ENCODE data around the gene DUOX2. TPM values are rescaled to one million over a fixed set of nuclear protein-coding genes. Genes with fewer than 3 reads are reported as not detected.
"Not testable (repeated sequence)": the region's sequence is repeated elsewhere in the genome, so short reads cannot be mapped to it uniquely, and the experiment has no call there.

Gene DUOX2
- total RNA-seq, 1 donor from 2014 or later: not detected

GRCh38 chr15:45147606-45148005, 33.6 kb upstream of the DUOX2 start:
- H3K4me3 Mint-ChIP-seq: no peak overlapping the region
- no peaks in the 10 kb centered on the region for H3K9me3 Mint-ChIP-seq
- H3K27me3 Mint-ChIP-seq: no peaks in the 10 kb centered on the region
- H3K27ac Mint-ChIP-seq: no peak overlapping the region
- H3K4me1 Mint-ChIP-seq: no peaks in the 10 kb centered on the region
- intact Hi-C loops (cut with micrococcal nuclease): no loop called here
- H3K36me3 Mint-ChIP-seq (ENCODE audit: low read depth): peaks cover 4% of the 10 kb centered on the region
- no peak for DNase-seq

- no peaks in the 10 kb centered on the region for H3K36me3 Mint-ChIP-seq (ENCODE audit: low read depth)
- no peaks in the 10 kb centered on the region for H3K9me3 Mint-ChIP-seq
- no peak overlapping the region for H3K4me3 Mint-ChIP-seq
- H3K4me1 Mint-ChIP-seq: no peaks in the 10 kb centered on the region
- no peak for DNase-seq
- no peaks in the 10 kb centered on the region for H3K27me3 Mint-ChIP-seq
- intact Hi-C loops (cut with micrococcal nuclease): no loop called here
- H3K27ac Mint-ChIP-seq: no peak overlapping the region
Observed at GRCh38 chr15:45146405-45146804, 32.4 kb upstream of the DUOX2 start.

GRCh38 chr15:45144775-45145174, 30.8 kb upstream of the DUOX2 start:
- Mint-ChIP-seq H3K27ac (no peak overlapping the region), H3K36me3 (ENCODE audit: low read depth) (no peaks in the 10 kb centered on the region), H3K27me3 (no peaks in the 10 kb centered on the region), H3K4me3 (no peak overlapping the region), H3K4me1 (no peaks in the 10 kb centered on the region), H3K9me3 (no peaks in the 10 kb centered on the region)
- DNase-seq: no peak
- intact Hi-C loops (cut with micrococcal nuclease): no loop called here

GRCh38 chr15:45143946-45144345, 30.0 kb upstream of the DUOX2 start:
- Mint-ChIP-seq H3K9me3 (no peaks in the 10 kb centered on the region), H3K27me3 (no peaks in the 10 kb centered on the region), H3K36me3 (ENCODE audit: low read depth) (no peaks in the 10 kb centered on the region), H3K27ac (no peak overlapping the region), H3K4me1 (no peaks in the 10 kb centered on the region), H3K4me3 (no peak overlapping the region)
- intact Hi-C loops (cut with micrococcal nuclease): no loop called here
- DNase-seq: no peak

GRCh38 chr15:45143056-45143455, 29.1 kb upstream of the DUOX2 start:
- DNase-seq: no peak
- H3K27me3 Mint-ChIP-seq: no peaks in the 10 kb centered on the region
- H3K4me3 Mint-ChIP-seq: no peak overlapping the region
- H3K36me3 Mint-ChIP-seq (ENCODE audit: low read depth): no peaks in the 10 kb centered on the region
- no peak overlapping the region for H3K27ac Mint-ChIP-seq
- intact Hi-C loops (cut with micrococcal nuclease): no loop called here
- H3K9me3 Mint-ChIP-seq: no peaks in the 10 kb centered on the region
- H3K4me1 Mint-ChIP-seq: no peaks in the 10 kb centered on the region

GRCh38 chr15:45141386-45141785, 27.4 kb upstream of the DUOX2 start:
- Mint-ChIP-seq H3K4me3 (no peak overlapping the region), H3K27ac (no peak overlapping the region), H3K4me1 (no peaks in the 10 kb centered on the region), H3K36me3 (ENCODE audit: low read depth) (no peaks in the 10 kb centered on the region), H3K9me3 (no peaks in the 10 kb centered on the region), H3K27me3 (peaks cover 4% of the 10 kb centered on the region)
- intact Hi-C loops (cut with micrococcal nuclease): no loop called here
- DNase-seq: no peak

GRCh38 chr15:45140557-45141250, 26.7 kb upstream of the DUOX2 start:
- H3K4me3 Mint-ChIP-seq: no peak overlapping the region
- DNase-seq: no peak
- H3K4me1 Mint-ChIP-seq: peaks cover 2% of the 10 kb centered on the region
- H3K27me3 Mint-ChIP-seq: peaks cover 9% of the 10 kb centered on the region
- intact Hi-C loops (cut with micrococcal nuclease): no loop called here
- H3K9me3 Mint-ChIP-seq: no peaks in the 10 kb centered on the region
- no peak overlapping the region for H3K27ac Mint-ChIP-seq
- no peaks in the 10 kb centered on the region for H3K36me3 Mint-ChIP-seq (ENCODE audit: low read depth)

GRCh38 chr15:45139770-45140169, 25.8 kb upstream of the DUOX2 start:
- DNase-seq: no peak
- Mint-ChIP-seq H3K27ac (no peak overlapping the region), H3K27me3 (peaks cover 11% of the 10 kb centered on the region), H3K4me3 (no peak overlapping the region), H3K36me3 (ENCODE audit: low read depth) (no peaks in the 10 kb centered on the region), H3K4me1 (peaks cover 2% of the 10 kb centered on the region), H3K9me3 (no peaks in the 10 kb centered on the region)
- intact Hi-C loops (cut with micrococcal nuclease): no loop called here

- H3K9me3 Mint-ChIP-seq: no peaks in the 10 kb centered on the region
- no peak for DNase-seq
- no peaks in the 10 kb centered on the region for H3K36me3 Mint-ChIP-seq (ENCODE audit: low read depth)
- peaks cover 18% of the 10 kb centered on the region for H3K27me3 Mint-ChIP-seq
- H3K4me1 Mint-ChIP-seq: peaks cover 3% of the 10 kb centered on the region
- H3K4me3 Mint-ChIP-seq: no peak overlapping the region
- H3K27ac Mint-ChIP-seq: no peak overlapping the region
- intact Hi-C loops (cut with micrococcal nuclease): no loop called here
Observed at GRCh38 chr15:45138814-45139765, 25.1 kb upstream of the DUOX2 start.

GRCh38 chr15:45137703-45138102, 23.7 kb upstream of the DUOX2 start:
- no peaks in the 10 kb centered on the region for H3K9me3 Mint-ChIP-seq
- H3K36me3 Mint-ChIP-seq (ENCODE audit: low read depth): no peaks in the 10 kb centered on the region
- DNase-seq: no peak
- H3K4me1 Mint-ChIP-seq: peaks cover 3% of the 10 kb centered on the region
- H3K4me3 Mint-ChIP-seq: no peak overlapping the region
- no peak overlapping the region for H3K27ac Mint-ChIP-seq
- intact Hi-C loops (cut with micrococcal nuclease): no loop called here
- peaks cover 32% of the 10 kb centered on the region for H3K27me3 Mint-ChIP-seq

- Mint-ChIP-seq H3K27me3 (peaks cover 41% of the 10 kb centered on the region), H3K4me3 (peak overlapping the region; percentile 31), H3K27ac (no peak overlapping the region), H3K9me3 (no peaks in the 10 kb centered on the region), H3K36me3 (ENCODE audit: low read depth) (no peaks in the 10 kb centered on the region), H3K4me1 (peaks cover 3% of the 10 kb centered on the region)
- DNase-seq: no peak
- intact Hi-C loops (cut with micrococcal nuclease): no loop called here
Observed at GRCh38 chr15:45136378-45136764, 22.4 kb upstream of the DUOX2 start.

GRCh38 chr15:45135705-45136377, 21.9 kb upstream of the DUOX2 start:
- DNase-seq; H3K27ac Mint-ChIP-seq; H3K9me3 Mint-ChIP-seq; H3K36me3 Mint-ChIP-seq (ENCODE audit: low read depth); H3K4me1 Mint-ChIP-seq; intact Hi-C loops (cut with micrococcal nuclease): not testable (repeated sequence)
- H3K27me3 Mint-ChIP-seq: peaks cover 45% of the 10 kb centered on the region
- H3K4me3 Mint-ChIP-seq: peak overlapping the region; percentile 31

GRCh38 chr15:45134682-45135604, 21.0 kb upstream of the DUOX2 start:
- H3K27ac Mint-ChIP-seq: peak overlapping the region; percentile 42
- peak; percentile 69 for DNase-seq
- peaks cover 51% of the 10 kb centered on the region for H3K27me3 Mint-ChIP-seq
- peaks cover 3% of the 10 kb centered on the region for H3K4me1 Mint-ChIP-seq
- H3K4me3 Mint-ChIP-seq: peak overlapping the region; percentile 50
- no peaks in the 10 kb centered on the region for H3K9me3 Mint-ChIP-seq
- intact Hi-C loops (cut with micrococcal nuclease): no loop called here
- H3K36me3 Mint-ChIP-seq (ENCODE audit: low read depth): no peaks in the 10 kb centered on the region

Data from activated CD4-positive, alpha-beta T cell treated with anti-CD3 and anti-CD28 coated beads, Interleukin-2, amount 10 ng/mL, durations not matched to agents 24 days and 14 days (primary cell).